ENCODE results near the gene LTV1. TPM values are rescaled to one million over a fixed set of nuclear protein-coding genes. Genes with fewer than 3 reads are reported as not detected.

The LTV1 gene
- total and polyA plus RNA-seq, 2 donors (not counting 1 experiment from before 2014, with no cell fraction given): 7.8 to 27.3 TPM

- Histone ChIP-seq H3K36me3 (replicated peaks in 1 of 2; ENCODE audit: control extremely low read depth in 1 of 2, control insufficient read depth in 1 of 2, extremely low read depth in 1 of 2, insufficient read depth in 2 of 2, low read length in 1 of 2) (no peaks in the 10 kb centered on the region), H3K4me2 (replicated peaks; ENCODE audit: low read depth, low read length, poor library complexity, severe bottlenecking) (no peak overlapping the region), H3K4me1 (ENCODE audit: control insufficient read depth in 2 of 2, insufficient read depth in 2 of 2, low read length in 2 of 2) (no peaks in the 10 kb centered on the region), H3K9me3 (ENCODE audit: control extremely low read depth in 1 of 3, control insufficient read depth in 2 of 3, insufficient read depth in 1 of 3, low read length in 2 of 3) (no peaks in the 10 kb centered on the region), H3K79me2 (ENCODE audit: control insufficient read depth, insufficient read depth, low read length) (no peaks in the 10 kb centered on the region), H3K4me3 (ENCODE audit: control extremely low read depth in 1 of 5, extremely low read depth in 1 of 5, insufficient read depth in 1 of 5, low read depth in 2 of 5, low read length in 4 of 5) (no peak overlapping the region), H4K20me1 (ENCODE audit: control insufficient read depth, insufficient read depth, low read length, poor library complexity, severe bottlenecking) (no peaks in the 10 kb centered on the region), H3K27ac (ENCODE audit: low read length in 2 of 2) (no peak overlapping the region), H3K27me3 (replicated peaks in 1 of 4; ENCODE audit: control extremely low read depth in 1 of 4, control insufficient read depth in 3 of 4, insufficient read depth in 4 of 4, low read length in 3 of 4) (no peaks in the 10 kb centered on the region), H2AFZ (ENCODE audit: insufficient read depth, low read depth, low read length, poor library complexity, severe bottlenecking) (no peak overlapping the region), H3K9ac (ENCODE audit: low read length) (no peak overlapping the region)
- Mint-ChIP-seq H3K27me3 (no peaks in the 10 kb centered on the region), H3K27ac (no peak overlapping the region), H3K4me1 (no peaks in the 10 kb centered on the region), H3K9me3 (ENCODE audit: insufficient read depth) (no peaks in the 10 kb centered on the region), H3K4me3 (no peak overlapping the region)
- DNase-seq (no peak), ATAC-seq (ENCODE audit: low read depth) (no peak)
- ChIA-PET POLR2A (no interaction called here), CTCF (no interaction called here)
- no peak for TF ChIP-seq EZH2 (IDR thresholded peaks at IDR 0.05; ENCODE audit: borderline replicate concordance, insufficient read depth, low read depth, low read length, poor library complexity, severe bottlenecking)
- no CpG with 5 or more reads among the region's 6 CpGs for WGBS (ENCODE audit: insufficient coverage)
- intact Hi-C loops (cut with micrococcal nuclease): no loop called here
Measured at GRCh38 chr6:143807103-143807772, 35.9 kb upstream of the LTV1 start.

DNA sequence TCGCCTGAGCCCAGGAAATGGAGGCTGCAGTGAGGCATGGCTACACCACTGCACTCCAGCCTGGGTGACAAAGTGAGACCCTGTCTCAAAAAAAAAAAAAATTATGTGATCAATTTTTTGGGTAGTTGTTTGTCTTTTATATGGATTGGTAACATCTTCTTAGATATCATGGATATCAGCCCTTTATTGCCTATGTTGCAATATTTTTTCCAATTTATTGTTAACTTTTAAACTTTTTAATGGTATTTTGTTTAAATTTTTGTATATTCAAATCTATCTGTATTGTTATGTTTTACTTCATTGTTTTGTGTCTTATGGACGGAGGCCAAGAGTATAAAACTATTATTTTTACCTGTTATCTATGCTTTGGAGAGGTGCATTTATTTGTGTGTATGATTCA lies 32.4 kb upstream of the LTV1 start:
- H3K27me3 ChIP-seq (replicated peaks in 1 of 4; ENCODE audit: control extremely low read depth in 1 of 4, control insufficient read depth in 3 of 4, insufficient read depth in 4 of 4, low read length in 3 of 4): no peaks in the 10 kb centered on the region
- H3K4me1 Mint-ChIP-seq: no peaks in the 10 kb centered on the region
- 100% methylated on average over 1 of the region's 2 CpGs for WGBS (ENCODE audit: insufficient coverage)

More for the DNA sequence above, 32.4 kb upstream of the LTV1 start:
- TF ChIP-seq, protein P1, sequence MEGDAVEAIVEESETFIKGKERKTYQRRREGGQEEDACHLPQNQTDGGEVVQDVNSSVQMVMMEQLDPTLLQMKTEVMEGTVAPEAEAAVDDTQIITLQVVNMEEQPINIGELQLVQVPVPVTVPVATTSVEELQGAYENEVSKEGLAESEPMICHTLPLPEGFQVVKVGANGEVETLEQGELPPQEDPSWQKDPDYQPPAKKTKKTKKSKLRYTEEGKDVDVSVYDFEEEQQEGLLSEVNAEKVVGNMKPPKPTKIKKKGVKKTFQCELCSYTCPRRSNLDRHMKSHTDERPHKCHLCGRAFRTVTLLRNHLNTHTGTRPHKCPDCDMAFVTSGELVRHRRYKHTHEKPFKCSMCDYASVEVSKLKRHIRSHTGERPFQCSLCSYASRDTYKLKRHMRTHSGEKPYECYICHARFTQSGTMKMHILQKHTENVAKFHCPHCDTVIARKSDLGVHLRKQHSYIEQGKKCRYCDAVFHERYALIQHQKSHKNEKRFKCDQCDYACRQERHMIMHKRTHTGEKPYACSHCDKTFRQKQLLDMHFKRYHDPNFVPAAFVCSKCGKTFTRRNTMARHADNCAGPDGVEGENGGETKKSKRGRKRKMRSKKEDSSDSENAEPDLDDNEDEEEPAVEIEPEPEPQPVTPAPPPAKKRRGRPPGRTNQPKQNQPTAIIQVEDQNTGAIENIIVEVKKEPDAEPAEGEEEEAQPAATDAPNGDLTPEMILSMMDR (IDR thresholded peaks at IDR 0.05): no peak
- no peak for TF ChIP-seq EZH2 (IDR thresholded peaks at IDR 0.05; ENCODE audit: borderline replicate concordance, insufficient read depth, low read depth, low read length, poor library complexity, severe bottlenecking)
- Histone ChIP-seq H3K36me3 (replicated peaks in 1 of 2; ENCODE audit: control extremely low read depth in 1 of 2, control insufficient read depth in 1 of 2, extremely low read depth in 1 of 2, insufficient read depth in 2 of 2, low read length in 1 of 2) (no peaks in the 10 kb centered on the region), H3K9me3 (ENCODE audit: control extremely low read depth in 1 of 3, control insufficient read depth in 2 of 3, insufficient read depth in 1 of 3, low read length in 2 of 3) (no peaks in the 10 kb centered on the region), H3K4me1 (ENCODE audit: control insufficient read depth in 2 of 2, insufficient read depth in 2 of 2, low read length in 2 of 2) (no peaks in the 10 kb centered on the region), H3K4me3 (ENCODE audit: control extremely low read depth in 1 of 5, extremely low read depth in 1 of 5, insufficient read depth in 1 of 5, low read depth in 2 of 5, low read length in 4 of 5) (no peak overlapping the region), H4K20me1 (ENCODE audit: control insufficient read depth, insufficient read depth, low read length, poor library complexity, severe bottlenecking) (no peaks in the 10 kb centered on the region), H3K4me2 (replicated peaks; ENCODE audit: low read depth, low read length, poor library complexity, severe bottlenecking) (no peak overlapping the region), H2AFZ (ENCODE audit: insufficient read depth, low read depth, low read length, poor library complexity, severe bottlenecking) (no peak overlapping the region), H3K9ac (ENCODE audit: low read length) (no peak overlapping the region), H3K27ac (ENCODE audit: low read length in 2 of 2) (no peak overlapping the region), H3K79me2 (ENCODE audit: control insufficient read depth, insufficient read depth, low read length) (no peaks in the 10 kb centered on the region)
- no peak overlapping the region for H3K4me3 Mint-ChIP-seq
- H3K27ac Mint-ChIP-seq: no peak overlapping the region
- H3K9me3 Mint-ChIP-seq (ENCODE audit: insufficient read depth): no peaks in the 10 kb centered on the region
- H3K27me3 Mint-ChIP-seq: no peaks in the 10 kb centered on the region
- DNase-seq: no peak
- POLR2A ChIA-PET: no interaction called here
- intact Hi-C loops (cut with micrococcal nuclease): no loop called here
- ATAC-seq (ENCODE audit: low read depth): no peak
- CTCF ChIA-PET: no interaction called here

Data from B cell (primary cell).